Stimulated activated CD8-positive, alpha-beta memory T cell treated with anti-CD3 and anti-CD28 coated beads, Interleukin-7, amount 100 ng/mL, for 1 hour (primary cell): ENCODE measurements around the gene PCED1B.

Experiments used
- DNase-seq, 2 donors: peaks; one replicate each; pipeline ENCODE4 v3.0.0-alpha.2; 2020; ENCODE audit warnings: low read depth in 2 of 2

The PCED1B gene

GRCh38 chr12:47120736-47121135 is 41.3 kb downstream of the PCED1B start:
- no peak for DNase-seq

GRCh38 chr12:47121146-47121545 is 41.7 kb downstream of the PCED1B start:
- no peak for DNase-seq

- DNase-seq: no peak
These were observed 43.2 kb downstream of the PCED1B start for GRCh38 chr12:47122602-47123001.

- DNase-seq: no peak
These were observed 44.3 kb downstream of the PCED1B start for GRCh38 chr12:47123730-47124129.

GRCh38 chr12:47124451-47124850 is 45.0 kb downstream of the PCED1B start:
- no peak for DNase-seq

- DNase-seq: no peak
These were observed 46.8 kb downstream of the PCED1B start for GRCh38 chr12:47126246-47126645.

GRCh38 chr12:47131011-47131410 is 51.6 kb downstream of the PCED1B start:
- DNase-seq: no peak

- DNase-seq: no peak
These were observed 54.6 kb downstream of the PCED1B start for GRCh38 chr12:47134005-47134404.

GRCh38 chr12:47135578-47135977 is 56.2 kb downstream of the PCED1B start:
- no peak for DNase-seq

- DNase-seq: no peak
These were observed 59.7 kb downstream of the PCED1B start for GRCh38 chr12:47139000-47139681.

GRCh38 chr12:47141459-47141858 is 62.0 kb downstream of the PCED1B start:
- DNase-seq: no peak

- no peak for DNase-seq
These were observed 65.3 kb downstream of the PCED1B start for GRCh38 chr12:47144769-47145168.

- DNase-seq: no peak
These were observed 65.8 kb downstream of the PCED1B start for GRCh38 chr12:47145188-47145587.

- DNase-seq: no peak
These were observed 68.3 kb downstream of the PCED1B start for GRCh38 chr12:47147739-47148138.

- no peak for DNase-seq
These were observed 69.7 kb downstream of the PCED1B start for GRCh38 chr12:47149146-47149545.

- DNase-seq: no peak
These were observed 72.7 kb downstream of the PCED1B start for GRCh38 chr12:47152095-47152494.

- DNase-seq: no peak
These were observed 76.2 kb downstream of the PCED1B start for GRCh38 chr12:47155457-47156166.

- no peak for DNase-seq
These were observed 76.8 kb downstream of the PCED1B start for GRCh38 chr12:47156167-47156736.

- DNase-seq: no peak
These were observed 79.4 kb downstream of the PCED1B start for GRCh38 chr12:47158792-47159191.

- DNase-seq: no peak
These were observed 79.9 kb downstream of the PCED1B start for GRCh38 chr12:47159348-47159747.

GRCh38 chr12:47160316-47161244 is 81.2 kb downstream of the PCED1B start:
- DNase-seq: no peak

GRCh38 chr12:47164116-47164515 is 84.7 kb downstream of the PCED1B start:
- no peak for DNase-seq
